GM21576 (cell line): ENCODE data around the gene NKX1-1.
"Not testable (repeated sequence)": the region's sequence is repeated elsewhere in the genome, so short reads cannot be mapped to it uniquely, and the experiment has no call there.

Source experiments
- ATAC-seq: cut with Tn5 transposase; IDR thresholded peaks from one replicate; pipeline ENCODE4 v1.9.1; 2021; ENCODE audit warnings: mild to moderate bottlenecking, moderate library complexity; ENCODE audit not compliant: unreplicated experiment

Gene NKX1-1

DNA sequence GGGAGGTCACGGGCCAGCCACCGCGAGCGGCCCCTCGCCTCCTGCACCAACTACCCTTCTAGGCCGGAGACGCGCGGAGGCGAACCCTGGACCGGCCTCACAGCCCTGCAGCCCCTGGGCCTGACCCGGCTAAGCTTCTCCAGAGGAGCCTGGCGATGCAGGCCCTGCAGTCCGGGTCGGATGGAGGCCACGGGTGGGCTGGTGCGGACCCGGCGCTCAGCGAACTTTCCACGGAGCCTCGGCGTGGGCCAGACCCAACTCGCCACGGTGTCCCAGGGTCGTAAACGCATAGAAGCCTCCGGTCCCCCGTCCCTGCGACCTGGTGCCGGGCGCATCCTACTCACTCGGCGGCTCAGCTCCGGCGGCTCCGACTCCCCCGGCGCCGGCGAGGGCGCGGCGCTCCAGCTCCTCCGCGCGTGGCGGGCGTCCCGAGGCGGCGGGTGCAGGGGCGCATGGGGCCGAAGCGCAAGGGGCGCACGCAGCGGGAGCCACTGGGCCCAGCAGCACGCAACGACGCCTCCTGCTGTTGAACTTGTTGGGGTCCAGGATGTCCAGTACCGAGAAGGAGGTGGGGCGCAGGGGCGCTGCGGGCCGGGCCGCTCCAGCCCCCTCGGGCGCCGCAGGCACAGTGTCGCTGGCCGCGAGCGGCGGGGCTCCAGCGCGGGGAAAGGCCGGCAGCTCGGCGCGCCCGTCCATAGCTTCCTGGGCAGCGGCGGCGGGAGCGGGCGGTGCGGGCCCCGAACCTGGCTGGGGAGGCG lies 427 bp downstream of the NKX1-1 start:
- ATAC-seq, result no peak

DNA sequence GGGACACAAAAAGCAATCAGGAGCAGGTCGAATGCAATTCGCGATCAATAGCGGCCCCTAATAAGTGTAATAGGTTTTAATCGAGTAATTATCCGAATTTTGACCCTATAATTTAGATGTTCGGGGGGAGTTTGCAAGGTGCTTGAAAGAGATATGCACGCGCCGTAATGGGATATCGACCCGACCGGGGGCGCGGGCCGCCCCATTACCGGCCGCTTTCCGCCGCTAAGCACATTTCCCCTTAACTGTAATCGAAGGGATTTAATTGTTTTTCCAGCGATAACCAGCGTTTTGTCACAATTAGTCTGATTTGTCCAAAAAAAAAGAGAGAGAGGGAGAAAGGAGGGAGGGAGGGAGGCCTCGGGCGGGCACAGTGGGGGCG lies 997 bp downstream of the NKX1-1 start:
- ATAC-seq, result no peak

DNA sequence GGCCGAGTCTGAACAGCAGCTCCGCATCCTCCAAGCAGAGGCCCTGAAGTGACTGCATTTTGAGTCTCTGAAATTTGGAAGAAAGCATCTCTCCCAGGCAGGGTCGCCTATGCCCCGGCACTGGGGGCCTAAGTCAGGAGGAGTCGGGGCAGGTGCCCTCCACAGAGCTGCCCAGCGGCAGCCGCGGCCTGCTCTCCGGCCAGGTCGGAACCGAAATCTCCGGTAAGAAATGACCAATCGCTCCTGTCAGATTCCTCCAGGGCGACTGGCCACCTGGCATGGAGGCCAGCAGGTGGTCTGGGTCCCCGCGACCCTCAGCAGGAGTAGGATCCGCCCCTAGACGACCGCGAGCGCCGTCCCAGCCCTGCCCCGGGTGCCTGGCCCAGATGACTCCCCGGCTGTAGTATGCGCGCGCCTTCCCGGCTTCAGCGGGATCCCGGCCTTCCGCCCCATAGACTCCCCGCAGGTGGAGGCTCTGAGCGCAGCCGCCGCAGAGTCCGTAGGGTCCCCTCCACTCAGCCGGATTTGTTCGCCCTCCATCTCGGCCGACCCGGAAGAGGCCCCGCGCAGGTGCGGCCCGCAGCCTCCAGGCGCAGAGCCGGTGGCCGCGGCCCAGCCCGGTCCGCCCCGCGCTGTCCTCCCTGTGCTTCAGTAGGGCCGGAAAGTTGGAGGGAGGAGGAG lies 1.5 kb downstream of the NKX1-1 start:
- ATAC-seq, result no peak

DNA sequence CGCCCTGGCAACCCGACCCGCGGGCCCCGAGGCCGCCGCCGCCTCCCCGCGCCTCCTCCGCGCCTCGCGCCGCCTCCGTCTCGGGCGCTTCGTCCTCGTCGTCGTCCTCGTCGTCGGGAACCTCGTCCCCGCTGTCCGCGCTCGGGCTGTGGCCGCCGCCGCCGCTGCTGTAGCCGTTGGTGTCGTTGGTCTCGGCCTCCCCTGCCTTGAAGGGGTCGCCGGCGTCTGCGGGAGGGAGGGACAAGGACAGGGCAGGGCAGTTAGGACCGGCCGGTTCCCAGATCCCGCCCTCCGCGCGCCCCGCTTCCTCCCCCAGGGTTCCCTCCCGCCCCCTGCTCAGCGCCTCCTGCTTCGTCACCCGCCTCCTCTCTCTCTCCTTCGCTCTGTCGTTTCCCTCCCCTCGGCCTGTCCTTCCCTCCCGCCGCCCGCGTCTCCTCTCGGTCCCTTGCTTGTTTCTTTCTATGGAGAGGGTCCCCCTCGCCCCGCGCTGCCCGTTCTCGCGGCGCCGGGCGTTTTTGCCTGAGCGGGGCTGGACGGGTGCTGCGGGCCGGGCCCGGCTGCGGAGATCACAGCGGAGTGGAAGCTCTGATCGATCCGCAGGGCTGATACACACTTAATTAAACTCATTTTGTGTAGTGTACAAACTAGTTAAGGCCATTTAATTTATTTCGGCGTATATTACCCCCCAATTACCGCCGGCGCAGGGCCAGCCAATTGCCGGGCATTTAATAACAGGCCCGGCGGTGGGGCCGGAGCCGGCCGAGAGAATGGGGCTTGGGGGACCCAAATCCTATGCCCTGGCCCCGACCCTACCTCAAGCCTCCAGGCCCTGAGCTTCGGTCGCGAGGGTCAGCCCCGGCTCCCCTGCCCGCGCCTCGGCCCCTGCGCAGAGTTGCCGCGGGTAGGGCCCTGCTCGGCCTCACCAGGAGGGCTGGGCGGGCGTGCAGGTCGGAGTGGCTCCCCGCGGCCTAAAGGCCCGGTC lies 2.4 kb downstream of the NKX1-1 start:
- no peak for ATAC-seq

- no peak for ATAC-seq
Observed at GRCh38 chr4:1403177-1403583, 3.1 kb downstream of the NKX1-1 start.

DNA sequence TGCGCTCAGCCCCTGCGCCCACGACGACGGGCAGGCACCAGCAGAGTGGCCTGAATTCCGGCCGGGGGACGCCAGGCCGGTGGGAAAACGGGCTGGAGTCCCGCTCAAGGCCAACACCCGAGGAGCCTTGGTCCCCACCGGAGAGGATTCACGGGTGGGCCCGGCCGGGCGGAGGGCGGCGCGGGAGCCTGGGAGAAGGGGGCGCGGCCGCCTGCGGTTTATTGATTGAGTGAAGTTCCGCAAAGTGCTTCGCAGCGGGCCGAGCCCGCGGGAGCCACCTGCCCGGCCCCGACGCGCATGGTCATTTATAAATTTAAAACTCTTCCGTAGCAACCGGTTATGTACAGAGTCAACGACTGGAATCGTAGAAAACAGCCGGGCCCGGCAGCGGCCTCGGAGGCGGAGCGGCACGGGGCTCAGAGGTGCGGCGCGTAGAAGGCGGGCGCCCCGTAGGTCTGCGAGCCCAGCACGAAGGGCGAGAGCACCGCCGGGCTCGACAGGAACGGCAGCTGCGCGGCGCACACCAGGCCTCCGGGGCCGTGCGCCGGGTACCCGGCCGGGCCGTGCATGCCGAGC lies 3.6 kb downstream of the NKX1-1 start:
- no peak for ATAC-seq

GRCh38 chr4:1402021-1402515 lies 4.2 kb downstream of the NKX1-1 start:
- ATAC-seq, result no peak

DNA sequence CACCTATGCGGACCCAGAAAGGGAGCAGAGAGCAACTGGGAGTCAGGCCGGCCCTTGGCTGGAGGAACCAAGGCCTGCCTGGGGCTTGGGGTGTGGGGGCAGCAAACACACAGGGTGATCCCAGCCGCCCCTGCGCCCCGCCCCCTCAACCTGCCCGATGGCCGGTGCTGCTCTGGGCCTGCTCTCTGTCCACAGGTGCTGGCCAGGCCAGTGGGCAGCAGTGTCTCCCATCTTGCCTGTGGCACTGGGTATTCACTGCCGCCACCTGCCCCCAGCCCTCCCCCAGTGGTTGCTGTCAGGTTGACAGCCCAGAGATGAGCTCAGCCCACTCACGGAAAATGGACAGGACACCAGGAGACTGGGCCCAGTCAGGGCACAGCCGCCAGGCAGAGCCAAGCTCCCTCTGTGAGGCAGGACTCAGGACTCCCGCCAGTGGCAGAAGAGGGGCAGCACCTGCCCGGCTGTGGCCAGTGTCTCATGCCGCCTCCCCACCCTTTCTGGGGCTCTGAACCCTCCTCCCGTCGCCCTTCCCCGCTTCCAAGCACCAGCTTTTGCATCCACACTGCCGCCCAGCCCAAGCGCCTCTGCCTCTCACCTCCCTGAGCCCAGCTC lies 4.7 kb downstream of the NKX1-1 start:
- ATAC-seq, result no peak

DNA sequence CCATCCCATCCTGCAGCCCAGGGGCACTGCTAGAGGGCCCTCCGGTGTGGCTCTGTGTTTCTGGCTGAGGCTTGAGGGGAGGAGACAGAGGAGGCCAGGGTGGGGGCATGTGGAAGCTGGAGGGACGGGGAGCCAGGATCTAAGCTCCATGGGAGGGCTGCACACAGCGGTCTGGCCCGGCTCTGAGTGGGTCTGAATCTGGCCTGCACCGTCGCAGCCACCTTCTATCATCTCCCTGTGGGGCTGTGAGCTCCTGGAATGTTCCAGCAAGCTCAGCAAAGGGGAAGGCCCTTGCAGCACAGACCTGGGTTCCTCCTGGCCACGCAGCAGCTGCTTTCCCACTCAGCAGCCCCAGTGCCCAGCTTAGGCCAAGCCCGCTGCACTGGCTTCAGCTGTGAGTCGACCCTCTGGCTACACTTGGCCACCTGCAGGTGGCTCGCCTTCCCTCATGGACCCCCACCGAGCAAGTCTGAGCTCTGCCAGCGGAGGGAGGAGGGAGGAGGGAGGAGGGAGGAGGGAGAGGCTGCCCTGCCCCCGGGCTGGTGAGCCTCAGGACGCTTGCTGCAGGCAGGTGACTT lies 5.3 kb downstream of the NKX1-1 start:
- no peak for ATAC-seq

DNA sequence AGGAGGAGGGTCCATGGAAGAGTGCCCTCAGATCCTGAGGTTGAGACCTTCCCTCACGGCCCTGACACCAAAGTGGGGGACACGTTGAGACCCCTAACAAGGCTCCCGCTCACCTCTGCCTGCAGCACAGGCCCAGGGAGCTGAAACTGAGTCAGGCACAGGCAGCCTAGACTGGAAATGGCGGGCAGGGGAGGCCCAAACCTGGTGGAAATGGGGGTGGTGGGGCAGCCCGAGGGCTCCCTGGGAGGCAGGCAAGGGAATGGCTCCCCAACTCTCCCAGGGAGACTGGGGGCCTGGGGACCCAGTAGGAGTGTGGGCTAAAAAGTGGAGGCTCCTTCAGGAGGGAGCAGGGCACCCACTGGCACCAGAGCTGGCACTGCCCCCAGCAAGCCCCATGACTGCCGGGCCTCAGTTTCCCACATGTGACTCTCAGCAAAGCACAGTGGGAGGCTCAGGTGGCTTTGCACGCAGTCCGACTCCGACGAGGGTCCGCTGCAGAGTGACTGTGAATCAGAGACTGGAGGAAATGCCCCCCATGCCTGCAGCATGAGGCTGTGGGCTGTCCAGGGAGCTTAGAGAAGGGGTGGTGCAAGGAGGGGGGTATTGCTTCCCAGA lies 5.9 kb downstream of the NKX1-1 start:
- ATAC-seq, result no peak

DNA sequence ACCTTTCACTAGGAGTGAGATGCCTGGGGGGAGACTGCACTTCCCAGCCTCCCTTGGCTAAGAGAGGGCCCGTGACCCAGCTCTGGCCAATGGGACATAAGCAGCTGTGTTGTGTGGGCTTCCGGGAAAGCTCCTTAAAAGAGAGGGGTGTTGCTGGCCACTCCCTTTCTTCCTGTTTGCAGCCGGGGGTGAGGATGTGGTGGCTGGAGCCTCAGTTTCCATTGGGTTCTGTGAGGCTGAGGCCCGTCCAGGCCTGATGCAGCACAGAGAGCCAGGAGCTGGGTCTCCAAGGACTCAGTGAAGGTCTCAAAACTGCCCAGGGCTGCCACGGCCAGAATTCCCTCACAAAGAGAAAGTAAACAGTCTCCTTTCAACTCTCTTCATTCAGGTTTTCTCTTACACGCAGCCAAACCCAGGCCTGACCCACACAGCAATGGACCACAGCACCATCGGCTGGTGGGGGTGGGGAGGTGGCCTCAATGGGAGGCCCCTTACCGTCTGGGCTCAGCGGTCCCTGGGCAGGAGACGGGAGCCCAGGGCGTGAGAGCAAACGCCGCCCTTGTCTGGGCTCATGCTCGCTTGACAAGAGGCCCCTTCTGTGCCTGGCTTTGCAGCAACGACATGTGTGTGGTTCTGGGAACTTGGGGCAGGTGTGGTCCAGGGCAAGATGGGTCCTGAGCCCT lies 6.6 kb downstream of the NKX1-1 start:
- no peak for ATAC-seq

DNA sequence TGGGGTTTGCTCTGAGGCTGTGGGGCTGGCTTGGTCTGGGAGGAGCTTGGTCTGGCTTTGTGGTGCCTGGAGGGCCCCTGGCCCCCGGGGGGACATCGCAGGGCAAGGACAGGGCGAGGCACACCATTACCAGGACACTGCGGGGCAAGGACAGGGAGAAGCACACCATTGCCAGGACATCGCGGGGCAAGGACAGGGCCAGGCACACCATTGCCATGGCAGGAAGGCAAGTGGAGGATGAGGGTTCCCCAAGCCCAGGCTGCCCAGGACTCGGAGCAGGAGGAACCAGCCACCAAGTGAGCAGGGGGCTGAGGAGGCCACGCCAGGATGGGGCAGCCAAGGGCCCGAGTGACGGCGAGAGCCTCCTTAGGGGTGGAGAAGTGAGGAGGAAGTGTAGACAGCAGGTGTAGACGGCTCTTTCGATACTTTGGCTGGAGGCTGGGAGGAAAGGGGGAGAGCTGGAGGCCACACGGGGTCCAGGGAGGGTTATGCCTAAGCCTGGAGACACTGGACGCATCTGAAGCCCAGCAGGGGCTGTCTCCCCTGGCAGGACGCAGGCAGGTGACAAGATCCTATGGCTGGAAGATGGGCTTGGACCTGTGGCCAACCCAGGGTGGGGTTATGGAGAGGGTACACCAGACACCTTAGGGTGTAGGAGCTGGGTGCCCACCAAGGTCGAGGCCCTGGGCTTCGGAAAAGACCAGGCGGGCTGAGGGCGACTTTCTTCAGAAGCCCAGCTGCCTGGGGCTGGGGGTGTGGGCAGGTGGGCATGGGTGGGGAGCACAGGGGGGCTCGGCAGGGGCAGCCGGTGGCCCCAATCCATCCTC lies 7.3 kb downstream of the NKX1-1 start:
- ATAC-seq, result no peak

DNA sequence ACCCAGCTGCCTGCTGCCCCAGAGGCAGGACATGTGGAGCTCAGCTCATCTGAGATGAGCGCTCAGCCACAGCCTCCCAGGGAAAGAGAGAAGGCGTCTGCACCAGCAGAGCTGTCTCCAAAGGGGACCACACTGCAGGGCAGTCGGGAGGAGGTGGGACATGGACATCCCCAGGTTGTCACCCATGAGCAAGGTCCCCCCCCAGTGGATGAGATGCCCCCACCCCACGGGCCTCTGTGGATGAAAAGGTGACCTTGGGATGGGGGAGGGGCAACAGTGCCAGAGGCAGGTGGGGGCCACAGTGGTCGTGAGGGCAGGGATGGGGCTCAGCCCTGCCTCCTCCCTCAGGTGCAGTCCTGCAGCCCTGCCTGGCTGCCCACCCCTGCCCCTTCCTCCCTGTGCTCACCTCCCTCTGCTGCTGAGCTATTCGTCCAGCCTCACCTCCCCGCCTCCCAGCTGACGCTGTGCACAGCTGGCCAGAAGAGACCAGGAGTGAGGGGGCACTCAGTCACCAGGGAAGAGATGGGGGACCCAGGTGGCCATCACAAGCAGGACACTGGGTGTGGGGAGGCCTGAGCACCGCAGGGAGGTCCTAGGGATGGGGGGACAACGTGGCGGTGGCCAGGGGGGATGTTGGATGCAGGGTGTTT lies 9.3 kb downstream of the NKX1-1 start:
- ATAC-seq, result no peak

DNA sequence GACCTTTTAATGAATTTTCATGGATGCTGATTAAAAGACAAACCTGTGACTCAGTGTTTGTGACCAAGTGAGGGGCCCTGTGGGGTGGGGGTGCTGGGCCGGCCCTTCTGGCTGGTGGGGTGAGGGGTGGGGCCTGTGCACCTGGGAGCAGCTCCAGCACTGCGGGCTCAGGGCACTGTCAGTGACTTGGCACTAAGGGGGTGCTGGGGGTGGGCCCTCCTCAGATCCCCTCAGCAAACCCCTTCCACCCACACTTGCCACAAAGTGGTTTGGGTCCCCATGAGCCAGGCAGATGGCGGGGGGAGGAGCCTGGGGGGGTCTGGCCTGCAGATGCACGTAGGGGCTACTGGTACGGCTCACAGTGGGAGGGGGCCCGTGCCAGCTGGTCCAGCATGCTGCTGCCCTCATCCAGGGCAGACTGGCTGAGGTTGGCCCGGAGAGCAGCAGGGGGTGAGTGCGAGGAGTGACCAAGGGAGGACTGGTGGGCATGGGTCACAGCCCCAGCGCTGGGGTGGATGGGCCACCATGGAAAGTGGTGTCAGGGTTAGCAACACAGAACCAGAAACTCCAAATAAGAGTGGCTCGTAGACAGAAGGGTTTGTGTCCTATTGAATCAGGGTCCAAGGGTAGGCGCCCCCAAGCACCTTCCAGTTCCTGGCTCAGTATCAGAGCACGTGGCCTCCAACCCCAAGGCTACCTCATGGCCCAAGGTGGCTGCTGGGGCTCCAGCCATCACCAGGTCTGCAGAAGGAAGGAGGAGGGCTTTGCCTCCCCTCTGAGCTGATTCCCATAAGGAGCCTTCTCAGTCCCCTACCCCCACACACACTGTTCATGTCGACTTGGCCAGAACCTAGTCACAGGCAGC lies 10.1 kb downstream of the NKX1-1 start:
- no peak for ATAC-seq

DNA sequence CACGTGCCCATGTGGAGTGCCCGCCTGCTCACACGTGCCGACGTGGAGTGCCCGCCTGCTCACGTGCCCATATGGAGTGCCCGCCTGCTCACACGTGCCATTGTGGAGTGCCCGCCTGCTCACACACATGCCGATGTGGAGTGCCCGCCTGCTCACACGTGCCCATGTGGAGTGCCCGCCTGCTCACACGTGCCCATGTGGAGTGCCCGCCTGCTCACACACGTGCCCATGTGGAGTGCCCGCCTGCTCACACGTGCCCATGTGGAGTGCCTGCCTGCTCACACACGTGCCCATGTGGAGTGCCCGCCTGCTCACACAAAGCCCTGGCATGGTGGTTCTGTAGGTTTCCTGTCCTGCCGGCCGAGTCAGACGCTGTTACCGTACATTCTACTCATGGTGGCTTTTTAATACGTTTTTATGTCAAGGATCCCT lies 10.8 kb downstream of the NKX1-1 start:
- ATAC-seq, result not testable (repeated sequence)

DNA sequence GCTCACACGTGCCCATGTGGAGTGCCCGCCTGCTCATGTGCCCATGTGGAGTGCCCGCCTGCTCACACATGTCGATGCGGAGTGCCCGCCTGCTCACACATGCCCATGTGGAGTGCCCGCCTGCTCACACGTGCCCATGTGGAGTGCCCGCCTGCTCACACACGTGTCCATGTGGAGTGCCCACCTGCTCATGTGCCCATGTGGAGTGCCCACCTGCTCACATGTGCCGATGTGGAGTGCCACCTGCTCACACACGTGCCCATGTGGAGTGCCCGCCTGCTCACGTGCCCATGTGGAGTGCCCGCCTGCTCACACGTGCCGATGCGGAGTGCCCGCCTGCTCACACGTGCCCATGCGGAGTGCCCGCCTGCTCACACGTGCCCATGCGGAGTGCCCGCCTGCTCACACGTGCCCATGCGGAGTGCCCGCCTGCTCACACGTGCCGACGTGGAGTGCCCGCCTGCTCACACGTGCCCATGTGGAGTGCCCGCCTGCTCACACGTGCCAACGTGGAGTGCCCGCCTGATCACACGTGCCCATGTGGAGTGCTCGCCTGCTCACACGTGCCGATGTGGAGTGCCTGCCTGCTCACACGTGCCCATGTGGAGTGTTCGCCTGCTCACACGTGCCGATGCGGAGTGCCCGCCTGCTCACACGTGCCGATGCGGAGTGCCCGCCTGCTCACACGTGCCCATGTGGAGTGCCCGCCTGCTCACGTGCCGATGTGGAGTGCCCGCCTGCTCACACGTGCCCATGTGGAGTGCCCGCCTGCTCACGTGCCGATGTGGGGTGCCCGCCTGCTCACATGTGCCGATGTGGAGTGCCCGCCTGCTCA lies 11.5 kb downstream of the NKX1-1 start:
- ATAC-seq, result not testable (repeated sequence)
